GM12873 (cell line): ENCODE results near the gene ALDH1B1.

Experiments used
- CTCF ChIP-seq: IDR thresholded peaks from 2 replicates; pipeline ENCODE4 v1.5.1; 2012; ENCODE audit warnings: low read depth, mild to moderate bottlenecking, moderate library complexity, low read length, control low read depth; ENCODE audit not compliant: insufficient read depth; ENCODE audit errors: missing control alignments

The ALDH1B1 gene

GRCh38 chr9:38390442-38390841 is 2.1 kb upstream of the ALDH1B1 start:
- TF ChIP-seq CTCF: no peak

GRCh38 chr9:38390851-38391250 is 1.7 kb upstream of the ALDH1B1 start:
- no peak for TF ChIP-seq CTCF

- TF ChIP-seq CTCF: no peak
These were observed 1.0 kb upstream of the ALDH1B1 start for GRCh38 chr9:38391278-38392118.

- no peak for TF ChIP-seq CTCF
These were observed 760 bp downstream of the ALDH1B1 start for GRCh38 chr9:38393128-38393796.

- no peak for TF ChIP-seq CTCF
These were observed 1.9 kb downstream of the ALDH1B1 start for GRCh38 chr9:38394416-38394815.

- TF ChIP-seq CTCF: no peak
These were observed 3.3 kb downstream of the ALDH1B1 start for GRCh38 chr9:38395653-38396370.

- TF ChIP-seq CTCF: no peak
These were observed 3.8 kb downstream of the ALDH1B1 start for GRCh38 chr9:38396371-38396671.
